BLaER1 (cell line): Measurements from ENCODE around the gene CCL8.

Source experiments
- H3K27ac ChIP-seq: shearing (Covaris generic); formaldehyde crosslinking; 2 replicates; pipeline ENCODE4 v1.8.1; 2022
- H3K27me3 ChIP-seq: shearing (Covaris generic); formaldehyde crosslinking; 2 replicates; pipeline ENCODE4 v1.8.1; 2022
- H3K36me3 ChIP-seq: shearing (Covaris generic); formaldehyde crosslinking; 2 replicates; pipeline ENCODE4 v1.8.1; 2022
- H3K4me1 ChIP-seq: shearing (Covaris generic); formaldehyde crosslinking; 2 replicates; pipeline ENCODE4 v1.8.1; 2022
- H3K4me2 ChIP-seq: shearing (Covaris generic); formaldehyde crosslinking; 2 replicates; pipeline ENCODE4 v1.8.1; 2022
- H3K4me3 ChIP-seq: shearing (Covaris generic); formaldehyde crosslinking; 2 replicates; pipeline ENCODE4 v1.8.1; 2022
- H3K9ac ChIP-seq: shearing (Covaris generic); formaldehyde crosslinking; 2 replicates; pipeline ENCODE4 v1.8.1; 2022
- H3K9me3 ChIP-seq: shearing (Covaris generic); formaldehyde crosslinking; 2 replicates; pipeline ENCODE4 v1.8.1; 2022
- H4K20me1 ChIP-seq: shearing (Covaris generic); formaldehyde crosslinking; 2 replicates; pipeline ENCODE4 v1.8.1; 2022
- Cebpa-rat ChIP-seq: shearing (Covaris generic); IDR thresholded peaks from 2 replicates; pipeline ENCODE4 v1.8.1; 2022

CCL8 gene

DNA sequence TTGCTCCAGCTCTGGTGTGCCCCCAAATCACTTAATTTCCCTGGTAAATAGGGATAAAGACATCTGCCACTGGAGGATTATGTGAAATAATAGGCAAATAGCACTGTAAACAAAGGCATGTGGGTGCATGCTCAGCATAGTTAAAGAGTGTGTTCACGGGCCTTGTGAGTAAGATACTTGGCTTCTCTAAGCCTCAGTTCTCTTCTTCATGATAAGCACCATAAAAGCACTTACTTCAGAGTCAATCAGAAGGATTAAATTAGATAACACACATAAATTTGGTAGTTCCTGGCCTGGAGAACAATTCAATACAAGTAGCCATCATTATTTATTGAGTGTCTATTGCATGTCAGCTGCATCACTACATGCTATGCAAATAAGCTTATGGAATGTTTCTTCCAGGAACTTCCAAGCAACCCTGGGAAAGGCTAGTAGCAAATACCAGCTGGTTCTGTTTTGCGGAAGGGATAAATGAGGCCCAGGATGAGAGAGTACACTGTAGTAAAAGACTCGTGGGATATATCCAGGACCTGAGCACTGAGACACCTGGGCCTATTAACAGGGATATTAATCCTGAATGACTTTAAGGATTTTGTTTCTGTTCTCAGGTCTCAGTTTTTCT, 19.2 kb upstream of the CCL8 start:
- Histone ChIP-seq H3K9me3 (no peaks in the 10 kb centered on the region), H3K27me3 (no peaks in the 10 kb centered on the region), H3K36me3 (no peaks in the 10 kb centered on the region), H3K9ac (no peak overlapping the region), H3K4me3 (no peak overlapping the region), H3K4me1 (peaks cover 4% of the 10 kb centered on the region; the same call in 1 of the 2 replicates), H3K4me2 (no peak overlapping the region), H4K20me1 (no peaks in the 10 kb centered on the region), H3K27ac (no peak overlapping the region)
- no peak for TF ChIP-seq Cebpa-rat

DNA sequence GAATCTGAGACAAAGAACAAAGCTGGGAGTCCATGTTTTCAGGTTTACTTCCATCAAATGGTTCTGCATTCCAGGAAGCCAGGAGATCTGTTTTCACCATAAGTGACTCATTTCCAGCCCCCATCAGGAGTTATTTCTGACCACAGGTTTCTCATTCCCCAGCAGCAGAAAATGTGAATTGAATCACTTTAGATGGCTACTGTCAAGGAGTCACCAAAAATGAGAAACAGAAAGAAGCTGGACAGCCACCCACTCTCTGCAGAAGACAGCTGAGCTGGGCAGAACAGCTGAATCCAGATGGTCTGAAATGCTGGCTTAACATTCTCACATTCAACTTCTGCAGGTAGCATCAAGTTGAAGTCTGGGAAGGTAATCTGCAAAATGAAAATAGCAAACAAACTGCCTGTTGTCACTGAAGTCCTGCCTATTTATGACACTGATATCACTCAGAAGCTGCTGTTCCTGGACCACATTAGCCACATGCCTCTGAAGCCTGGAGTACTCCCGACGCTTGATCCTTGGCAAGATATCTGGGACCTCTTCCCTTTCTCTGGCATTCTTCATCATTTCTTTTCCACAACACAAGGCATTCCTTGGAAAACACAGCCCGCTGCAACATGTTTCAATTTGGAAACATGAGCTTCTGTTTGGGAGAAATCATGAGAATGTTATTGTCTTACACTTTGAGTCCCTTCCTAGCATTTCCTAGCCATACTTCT, 18.4 kb upstream of the CCL8 start:
- Histone ChIP-seq H4K20me1 (no peaks in the 10 kb centered on the region), H3K4me1 (peaks cover 4% of the 10 kb centered on the region; the same call in 1 of the 2 replicates), H3K4me2 (no peak overlapping the region), H3K4me3 (no peak overlapping the region), H3K27me3 (no peaks in the 10 kb centered on the region), H3K36me3 (no peaks in the 10 kb centered on the region), H3K27ac (no peak overlapping the region), H3K9ac (no peak overlapping the region), H3K9me3 (no peaks in the 10 kb centered on the region)
- TF ChIP-seq Cebpa-rat, result no peak

DNA sequence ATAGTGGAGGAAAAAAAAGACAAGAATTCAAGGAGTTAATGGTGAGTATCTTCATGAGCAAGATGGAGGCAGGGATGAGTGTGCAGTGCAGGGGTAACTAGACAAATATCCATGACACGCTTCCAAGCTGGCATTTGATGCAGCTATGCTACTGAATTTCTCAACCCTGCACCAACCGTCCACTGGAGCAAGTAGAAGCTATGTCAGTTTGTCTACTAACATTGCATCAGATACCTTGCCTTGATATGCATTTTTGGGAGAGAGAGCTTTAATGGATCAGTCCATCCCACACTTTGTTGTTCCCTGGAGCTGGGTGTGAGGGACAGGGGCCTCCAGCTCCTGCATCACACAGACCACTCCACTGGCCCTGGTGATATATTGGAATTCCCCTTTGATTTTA, 17.2 kb upstream of the CCL8 start:
- Histone ChIP-seq H3K27me3 (no peaks in the 10 kb centered on the region), H3K4me2 (no peak overlapping the region), H3K4me1 (peaks cover 4% of the 10 kb centered on the region; the same call in 1 of the 2 replicates), H3K9me3 (no peaks in the 10 kb centered on the region), H4K20me1 (no peaks in the 10 kb centered on the region), H3K36me3 (no peaks in the 10 kb centered on the region), H3K4me3 (no peak overlapping the region), H3K27ac (no peak overlapping the region), H3K9ac (no peak overlapping the region)
- TF ChIP-seq Cebpa-rat, result no peak

DNA sequence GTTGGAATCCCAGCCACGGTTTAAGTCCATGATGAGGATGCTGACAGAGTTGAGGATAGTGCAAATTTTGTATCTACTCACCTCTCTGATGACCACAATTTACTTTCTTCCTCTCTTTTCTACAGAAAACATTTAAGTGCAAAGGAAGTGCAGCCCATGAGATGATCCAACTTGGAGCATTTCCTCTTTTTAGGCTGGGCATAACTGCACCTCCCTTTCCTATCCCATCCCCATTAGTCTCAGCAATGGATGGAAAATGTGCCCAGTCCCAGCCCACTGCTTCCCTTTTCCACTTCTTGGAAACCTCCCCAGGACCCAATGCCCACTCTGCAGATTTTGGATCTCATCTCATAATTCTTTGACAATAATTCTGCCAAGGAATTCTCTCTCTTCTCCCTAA, 16.6 kb upstream of the CCL8 start:
- Histone ChIP-seq H3K27me3 (no peaks in the 10 kb centered on the region), H3K4me2 (no peak overlapping the region), H3K4me3 (no peak overlapping the region), H3K27ac (no peak overlapping the region), H4K20me1 (no peaks in the 10 kb centered on the region), H3K36me3 (no peaks in the 10 kb centered on the region), H3K9me3 (no peaks in the 10 kb centered on the region), H3K9ac (no peak overlapping the region), H3K4me1 (peaks cover 4% of the 10 kb centered on the region; the same call in 1 of the 2 replicates)
- no peak for TF ChIP-seq Cebpa-rat

DNA sequence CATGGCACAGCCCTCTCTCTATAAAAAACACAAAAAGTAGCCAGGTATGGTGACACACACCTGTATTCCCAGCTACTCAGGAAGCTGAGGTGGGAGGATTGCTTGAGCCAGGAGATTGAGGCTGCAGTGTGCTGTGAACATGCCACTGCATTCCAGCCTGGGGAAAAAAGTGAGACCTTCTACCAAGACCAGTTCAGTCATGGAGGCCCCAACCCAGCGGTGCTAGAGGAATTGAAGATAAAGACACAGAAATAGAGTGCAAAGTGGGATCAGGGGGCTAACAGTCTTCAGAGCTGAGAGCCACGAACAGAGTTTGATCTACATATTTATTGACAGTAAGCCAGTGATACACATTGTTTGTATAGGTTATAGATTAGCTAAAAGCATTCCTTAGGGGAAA, 15.6 kb upstream of the CCL8 start:
- Histone ChIP-seq H4K20me1 (no peaks in the 10 kb centered on the region), H3K4me2 (no peak overlapping the region), H3K9ac (no peak overlapping the region), H3K27ac (no peak overlapping the region), H3K36me3 (no peaks in the 10 kb centered on the region), H3K27me3 (no peaks in the 10 kb centered on the region), H3K4me3 (no peak overlapping the region), H3K9me3 (no peaks in the 10 kb centered on the region), H3K4me1 (peaks cover 4% of the 10 kb centered on the region; the same call in 1 of the 2 replicates)
- TF ChIP-seq Cebpa-rat, result no peak

DNA sequence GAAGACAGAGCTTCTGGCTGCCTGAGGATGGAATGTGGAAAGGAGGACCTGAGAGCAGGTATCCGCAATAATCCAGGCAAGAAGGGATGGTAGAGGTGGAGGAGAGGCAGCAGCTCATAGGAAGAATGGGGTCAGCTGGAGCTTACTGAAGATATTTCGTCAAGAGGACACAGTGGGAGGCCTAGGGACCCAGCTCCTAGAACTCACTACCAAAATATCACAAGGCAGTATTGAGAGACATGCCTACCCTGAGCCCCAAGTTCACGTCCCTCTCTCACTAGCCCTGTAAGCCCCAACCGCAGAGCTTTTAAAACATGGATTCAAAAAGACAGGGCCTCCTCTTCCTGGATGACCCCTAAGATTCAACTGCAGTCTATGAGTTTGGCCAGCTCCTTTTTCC, 14.2 kb upstream of the CCL8 start:
- no peaks in the 10 kb centered on the region for H3K4me1 ChIP-seq
- no peak for TF ChIP-seq Cebpa-rat

DNA sequence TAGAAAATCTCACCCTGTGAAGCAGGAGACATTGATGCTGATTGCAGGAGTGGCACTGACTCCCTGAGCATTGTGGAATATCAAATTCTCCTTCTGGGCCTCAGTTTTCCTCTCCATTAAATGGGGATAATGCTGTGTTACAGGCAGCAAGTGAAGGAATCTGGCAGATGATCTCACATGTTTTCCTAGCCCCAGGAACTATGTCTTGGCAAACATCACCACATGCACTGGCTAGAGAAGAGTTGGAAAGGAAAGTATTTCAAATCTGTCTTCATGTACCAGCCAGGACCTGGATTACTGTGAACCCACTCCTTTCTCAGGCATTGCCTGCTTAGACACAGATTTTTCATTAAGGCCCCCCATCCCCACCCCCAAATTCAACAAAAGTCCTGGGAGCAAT, 13.6 kb upstream of the CCL8 start:
- no peaks in the 10 kb centered on the region for H3K27me3 ChIP-seq
- no peak for TF ChIP-seq Cebpa-rat

More for the DNA sequence above, 14.2 kb upstream of the CCL8 start:
- Histone ChIP-seq H3K36me3 (no peaks in the 10 kb centered on the region), H3K9me3 (no peaks in the 10 kb centered on the region), H4K20me1 (no peaks in the 10 kb centered on the region), H3K4me3 (no peak overlapping the region), H3K27me3 (no peaks in the 10 kb centered on the region), H3K27ac (no peak overlapping the region), H3K4me2 (no peak overlapping the region), H3K9ac (no peak overlapping the region)

DNA sequence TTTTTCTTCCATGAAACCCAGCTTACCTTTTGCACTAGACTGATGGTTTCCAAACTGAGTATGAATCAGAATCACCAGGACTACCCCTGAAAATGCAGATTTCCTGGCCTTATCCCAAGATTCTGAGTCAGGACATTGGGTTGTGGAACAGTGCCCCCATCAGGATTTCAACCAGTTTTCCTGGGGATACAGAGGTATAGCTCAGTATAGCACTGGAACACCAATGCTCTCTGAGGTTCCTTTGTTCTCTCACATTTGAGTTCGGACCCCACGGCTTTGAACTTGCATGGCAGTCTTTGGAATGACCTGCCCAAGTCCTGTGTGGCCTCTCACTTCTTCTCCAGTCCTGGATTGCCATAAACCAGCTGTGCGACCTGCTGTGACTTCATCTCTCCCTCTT, 12.8 kb upstream of the CCL8 start:
- no peak overlapping the region for H3K27ac ChIP-seq
- no peak overlapping the region for H3K4me3 ChIP-seq
- no peaks in the 10 kb centered on the region for H3K9me3 ChIP-seq
- no peaks in the 10 kb centered on the region for H4K20me1 ChIP-seq
- no peaks in the 10 kb centered on the region for H3K36me3 ChIP-seq
- H3K4me2 ChIP-seq, result no peak overlapping the region
- H3K9ac ChIP-seq, result no peak overlapping the region
- H3K4me1 ChIP-seq, result no peaks in the 10 kb centered on the region
- TF ChIP-seq Cebpa-rat, result no peak
- no peaks in the 10 kb centered on the region for H3K27me3 ChIP-seq

More for the DNA sequence above, 13.6 kb upstream of the CCL8 start:
- Histone ChIP-seq H3K9me3 (no peaks in the 10 kb centered on the region), H4K20me1 (no peaks in the 10 kb centered on the region), H3K36me3 (no peaks in the 10 kb centered on the region), H3K27ac (no peak overlapping the region), H3K4me2 (no peak overlapping the region), H3K4me3 (no peak overlapping the region), H3K4me1 (no peaks in the 10 kb centered on the region), H3K9ac (no peak overlapping the region)

DNA sequence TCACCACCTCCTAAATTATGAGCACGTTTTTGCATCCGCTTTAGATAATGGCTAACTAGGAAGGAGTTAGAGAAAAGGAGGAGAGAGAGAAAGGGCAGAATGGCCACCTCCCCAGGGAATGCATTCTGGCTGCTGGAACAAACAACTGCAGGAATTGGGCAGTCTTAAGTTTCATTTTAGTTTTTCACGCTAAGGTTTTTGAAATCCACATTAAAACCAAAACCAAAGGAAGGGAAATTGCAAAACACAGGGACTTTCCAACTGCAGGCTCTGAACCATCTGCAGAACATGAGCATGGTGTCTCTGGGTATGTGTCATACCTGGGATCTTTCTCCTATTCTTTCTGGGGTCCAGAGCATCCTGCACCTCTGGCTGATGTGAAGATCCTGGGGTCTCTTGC, 12.1 kb upstream of the CCL8 start:
- no peaks in the 10 kb centered on the region for H3K9me3 ChIP-seq
- no peaks in the 10 kb centered on the region for H4K20me1 ChIP-seq
- H3K36me3 ChIP-seq, result no peaks in the 10 kb centered on the region
- H3K4me3 ChIP-seq, result no peak overlapping the region
- no peak for TF ChIP-seq Cebpa-rat
- no peaks in the 10 kb centered on the region for H3K4me1 ChIP-seq
- no peak overlapping the region for H3K27ac ChIP-seq
- H3K9ac ChIP-seq, result no peak overlapping the region
- H3K4me2 ChIP-seq, result no peak overlapping the region
- no peaks in the 10 kb centered on the region for H3K27me3 ChIP-seq

DNA sequence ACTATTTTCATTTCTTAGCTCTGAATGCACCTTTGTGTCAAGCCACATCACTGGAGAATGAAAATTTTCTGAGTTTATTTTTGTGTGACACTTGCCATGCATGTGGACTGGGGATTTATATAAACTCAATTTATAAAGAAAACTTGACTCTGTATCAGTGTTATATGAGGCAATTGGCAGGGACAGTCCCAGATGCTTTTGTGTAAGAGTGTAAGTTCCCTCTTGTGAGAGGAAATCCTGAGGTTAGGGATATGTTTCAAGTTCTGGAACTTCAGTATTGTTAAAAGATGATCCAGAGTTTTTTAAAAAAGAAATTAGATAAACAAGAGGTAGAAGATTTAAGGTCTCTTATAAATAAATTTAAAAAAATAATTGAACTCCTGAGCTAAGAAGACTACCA, 10.9 kb upstream of the CCL8 start:
- H3K4me2 ChIP-seq, result no peak overlapping the region
- H3K4me3 ChIP-seq, result no peak overlapping the region
- no peak overlapping the region for H3K27ac ChIP-seq
- H3K4me1 ChIP-seq, result no peaks in the 10 kb centered on the region
- TF ChIP-seq Cebpa-rat, result no peak
- no peaks in the 10 kb centered on the region for H4K20me1 ChIP-seq
- H3K9me3 ChIP-seq, result no peaks in the 10 kb centered on the region
- no peak overlapping the region for H3K9ac ChIP-seq
- no peaks in the 10 kb centered on the region for H3K27me3 ChIP-seq
- no peaks in the 10 kb centered on the region for H3K36me3 ChIP-seq
